Endothelial cell of hepatic sinusoid (primary cell): ENCODE measurements around the gene MROH7.

Source experiments
- in situ Hi-C: cut with HindIII; loops from 2 replicates; pipeline ENCODE4 v1.10.0; 2017; ENCODE audit warnings: low sequenced_read_pairs

MROH7 gene

DNA sequence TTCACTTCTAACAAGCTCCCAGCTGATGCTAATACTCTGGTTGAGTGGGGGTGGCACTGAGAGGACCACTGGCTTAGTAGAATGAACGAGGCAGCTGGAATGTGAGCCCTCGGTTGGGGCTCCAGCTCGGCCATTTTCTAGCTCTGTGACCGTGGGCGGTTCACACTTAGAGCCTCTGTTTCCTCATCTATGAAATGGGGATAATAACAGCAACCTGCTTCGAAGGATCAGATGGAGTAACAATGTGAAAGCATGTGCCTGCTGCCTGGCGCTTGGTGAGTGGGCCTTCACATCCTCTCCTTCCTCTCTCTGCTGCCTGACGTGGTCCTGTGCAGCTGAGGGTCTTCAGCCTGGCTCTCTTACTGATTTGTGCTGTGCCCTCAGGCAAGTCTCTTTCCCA lies 53.2 kb downstream of the MROH7 start:
- in situ Hi-C loops: no loop called here

DNA sequence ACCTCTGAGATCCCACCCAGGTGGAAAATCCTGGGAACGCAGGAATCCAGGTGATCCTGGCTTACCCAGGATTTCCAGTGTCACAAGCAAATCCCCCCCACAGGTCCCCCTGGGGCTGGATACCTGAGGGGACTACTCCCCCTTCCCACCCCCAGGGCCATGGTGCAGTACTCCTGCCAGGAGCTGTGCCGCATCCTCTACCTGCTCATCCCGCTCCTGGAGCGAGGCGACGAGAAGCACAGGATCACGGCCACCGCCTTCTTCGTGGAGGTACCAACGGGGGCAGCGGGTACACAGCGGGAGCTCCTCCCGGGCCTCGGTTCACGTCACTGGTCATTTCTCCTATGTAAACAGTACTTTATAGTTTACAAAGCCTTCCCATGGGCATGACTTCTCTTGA lies 53.6 kb downstream of the MROH7 start:
- in situ Hi-C loops: no loop called here

DNA sequence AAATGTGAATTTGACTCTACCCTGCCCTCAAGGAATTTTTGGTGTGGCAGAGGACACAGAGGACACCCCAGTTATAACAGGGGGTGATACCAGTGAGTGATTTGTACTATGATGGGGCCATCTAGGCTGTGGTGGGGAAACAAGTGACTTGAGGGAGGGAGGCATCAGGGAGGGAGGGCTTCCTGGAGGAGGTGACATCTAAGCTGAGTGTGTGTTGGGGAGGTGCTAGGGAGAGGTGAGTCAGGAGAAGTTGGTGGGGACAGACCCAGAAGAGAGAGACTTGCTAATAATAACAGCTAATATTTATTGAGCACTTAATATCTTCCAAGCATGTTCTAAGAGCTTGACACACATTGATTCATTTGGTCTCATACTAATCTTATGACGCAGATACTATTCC lies 54.2 kb downstream of the MROH7 start:
- in situ Hi-C loops: no loop called here

DNA sequence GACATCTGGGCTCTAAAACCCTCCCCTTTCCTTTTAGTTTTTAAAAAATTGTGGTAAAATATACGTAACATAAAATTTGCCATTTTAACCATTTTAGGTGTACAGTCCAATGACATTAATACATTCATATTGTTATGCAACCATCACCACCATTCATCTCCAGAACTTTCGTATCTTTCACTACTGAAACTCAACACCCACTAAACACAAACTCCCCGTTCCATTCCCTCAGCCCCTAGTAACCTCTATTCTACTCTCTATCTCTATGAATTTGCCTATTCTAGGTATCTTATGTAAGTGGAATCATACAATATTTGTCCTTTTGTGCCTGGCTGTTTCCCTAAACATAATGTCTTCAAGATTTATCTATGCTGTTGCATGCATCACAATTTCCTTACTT lies 54.7 kb downstream of the MROH7 start:
- in situ Hi-C loops: no loop called here

GRCh38 chr1:54697896-54698295 lies 56.3 kb downstream of the MROH7 start:
- in situ Hi-C loops: no loop called here

- in situ Hi-C loops: no loop called here
Measured at GRCh38 chr1:54698346-54698745, 56.8 kb downstream of the MROH7 start.

DNA sequence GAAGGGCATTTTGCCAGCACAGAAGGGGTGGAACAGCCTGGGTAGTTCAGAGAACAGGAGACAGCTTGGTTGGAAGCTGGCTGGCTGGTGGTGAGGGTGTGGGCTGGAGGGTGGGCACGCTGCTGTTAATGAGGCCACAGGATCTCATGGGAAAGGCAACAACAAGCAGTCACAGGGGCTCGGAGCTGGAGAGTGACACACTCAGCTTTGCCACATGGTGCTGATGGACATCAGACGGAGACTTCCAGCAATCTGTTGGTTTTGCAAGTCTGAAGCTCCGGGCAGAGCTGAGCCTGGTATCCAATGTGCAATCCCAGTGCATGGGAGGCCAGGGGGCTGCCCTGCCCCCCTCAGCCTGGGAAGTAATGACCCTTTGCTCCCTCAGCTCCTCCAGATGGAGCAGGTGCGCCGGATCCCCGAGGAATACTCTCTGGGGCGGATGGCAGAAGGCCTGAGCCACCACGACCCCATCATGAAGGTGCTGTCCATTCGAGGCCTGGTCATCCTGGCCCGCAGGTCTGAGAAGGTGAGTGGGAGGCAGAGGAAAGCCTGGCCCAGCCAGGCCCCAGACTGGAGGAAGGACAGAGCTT lies 58.4 kb downstream of the MROH7 start:
- in situ Hi-C loops: no loop called here

GRCh38 chr1:54701066-54701465 lies 59.5 kb downstream of the MROH7 start:
- in situ Hi-C loops: no loop called here

- in situ Hi-C loops: no loop called here
Measured at GRCh38 chr1:54701996-54702395, 60.4 kb downstream of the MROH7 start.

- in situ Hi-C loops: no loop called here
Measured at GRCh38 chr1:54703471-54703870, 61.9 kb downstream of the MROH7 start.

DNA sequence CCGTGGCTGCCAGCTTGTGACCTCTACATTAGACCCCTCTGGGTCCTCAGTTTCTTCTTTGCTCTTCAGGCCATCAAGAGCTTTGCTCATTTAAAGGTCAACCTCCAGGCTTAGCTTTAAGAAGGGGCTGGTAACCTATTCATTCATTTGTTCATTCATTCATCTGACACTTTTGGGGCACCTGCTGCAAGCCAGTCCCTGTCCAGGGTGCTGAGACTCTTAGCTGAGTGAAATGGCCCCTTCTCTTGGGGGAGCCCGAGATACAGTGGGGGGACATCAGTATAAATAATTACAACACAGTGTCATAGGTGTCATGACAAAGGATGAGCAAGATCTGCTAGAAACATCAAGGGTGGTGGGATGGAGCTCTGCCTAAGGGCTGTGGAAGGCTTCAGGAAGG lies 63.6 kb downstream of the MROH7 start:
- in situ Hi-C loops: no loop called here

GRCh38 chr1:54706419-54706818 lies 64.8 kb downstream of the MROH7 start:
- in situ Hi-C loops: no loop called here

GRCh38 chr1:54708385-54708784 lies 66.8 kb downstream of the MROH7 start:
- in situ Hi-C loops: no loop called here

- in situ Hi-C loops: no loop called here
Measured at GRCh38 chr1:54709547-54710292, 68.1 kb downstream of the MROH7 start.

DNA sequence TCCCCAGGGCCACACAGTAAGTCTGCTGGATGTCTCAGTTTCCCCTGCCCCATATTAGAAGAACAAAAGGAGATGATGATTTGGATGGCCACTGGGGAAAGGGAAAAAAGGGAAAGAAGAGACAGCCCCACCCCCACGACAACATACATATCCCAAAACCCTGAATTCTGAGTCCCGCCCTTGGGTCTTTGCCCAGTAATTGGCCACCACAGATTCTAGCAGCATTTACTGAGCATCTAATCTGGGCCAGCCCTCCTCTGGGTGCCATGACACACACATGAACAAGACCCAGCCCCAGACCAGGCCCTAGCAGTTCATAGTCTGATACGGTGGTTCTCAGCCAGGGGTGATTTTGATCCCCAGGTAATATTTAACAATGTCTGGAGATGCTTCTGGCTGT lies 68.8 kb downstream of the MROH7 start:
- in situ Hi-C loops: no loop called here

DNA sequence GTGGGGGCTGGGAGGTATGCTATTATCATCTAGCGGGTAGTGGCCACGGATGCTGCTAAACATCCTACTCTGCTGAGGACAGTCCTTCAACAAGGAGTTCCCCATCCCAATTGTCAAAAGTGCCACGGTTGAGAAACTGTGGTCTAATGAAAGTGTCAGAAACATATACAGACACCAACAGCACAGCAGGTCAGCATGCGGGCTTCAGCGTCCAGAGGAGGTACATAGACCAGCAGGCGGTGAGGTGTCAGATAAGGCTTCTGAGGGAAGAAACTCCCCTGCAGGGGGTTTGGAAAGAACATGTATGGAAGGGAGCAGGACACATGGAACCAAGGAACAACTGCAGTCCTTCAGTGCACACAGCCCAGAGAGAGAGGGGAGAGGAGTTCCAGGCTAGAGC lies 69.3 kb downstream of the MROH7 start:
- in situ Hi-C loops: no loop called here

- in situ Hi-C loops: no loop called here
Measured at GRCh38 chr1:54711536-54711935, 70.0 kb downstream of the MROH7 start.

DNA sequence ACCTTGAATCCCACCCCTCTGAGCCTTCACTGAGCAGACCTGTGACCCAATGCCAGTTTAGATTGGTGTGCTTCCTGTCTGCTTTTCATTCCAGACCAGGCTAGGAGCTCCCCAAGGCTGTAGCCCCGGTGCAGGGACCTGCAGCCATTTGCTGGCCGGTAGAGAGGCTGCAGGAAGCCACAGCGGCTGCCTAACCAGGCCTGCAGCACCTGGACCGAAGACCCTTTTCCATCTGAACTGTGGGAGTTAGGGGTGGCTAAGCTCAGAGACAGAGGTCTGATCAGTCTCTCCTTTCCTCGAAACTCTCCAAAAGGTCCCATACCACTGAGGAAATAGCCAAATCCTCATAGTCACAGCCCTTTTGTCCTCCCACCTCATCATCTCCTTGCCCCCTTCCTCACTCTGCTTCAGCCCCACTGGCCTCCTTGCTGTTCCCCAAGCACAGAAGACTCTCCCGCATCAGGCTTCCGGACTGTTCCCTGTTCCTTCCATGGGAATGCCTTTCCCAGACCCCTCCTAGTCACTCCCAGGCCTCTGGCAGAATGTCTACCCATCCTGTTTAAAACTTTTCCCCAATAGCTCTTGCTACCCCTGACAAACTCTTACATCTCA lies 73.4 kb downstream of the MROH7 start:
- in situ Hi-C loops: loop anchor here (5.0 kb wide), 1 partner anchor 42 kb away; no protein-coding TSS in a partner anchor

- in situ Hi-C loops: loop anchor here (5.0 kb wide), 1 partner anchor 42 kb away; no protein-coding TSS in a partner anchor
Measured at GRCh38 chr1:54715493-54716298, 74.1 kb downstream of the MROH7 start, which contains the start of gene TTC4. TTC4 (plus strand) TSS chr1:54715861; CDS start chr1:54715909, 48 bp downstream.

GRCh38 chr1:54716299-54717047 lies 74.9 kb downstream of the MROH7 start:
- in situ Hi-C loops: loop anchor here (5.0 kb wide), 1 partner anchor 41 kb away; no protein-coding TSS in a partner anchor
